ENCODE results near the gene RBMS2. TPM values are rescaled to one million over a fixed set of nuclear protein-coding genes. Genes with fewer than 3 reads are reported as not detected.

RBMS2 gene
- total RNA-seq, 1 donor from 2014 or later = 9.7 TPM

GRCh38 chr12:56629459-56630179, 108.0 kb downstream of the RBMS2 start:
- DNase-seq (ENCODE audit: low read depth) = peak; percentile 15

GRCh38 chr12:56630180-56630632, 108.6 kb downstream of the RBMS2 start, which contains the start of gene BAZ2A:
Gene BAZ2A (minus strand): TSS chr12:56630326. CDS start chr12:56617530, 12,796 bp downstream.
- DNase-seq (ENCODE audit: low read depth) = peak; percentile 90

- peak; percentile 34 for DNase-seq (ENCODE audit: low read depth)
These were observed 110.4 kb downstream of the RBMS2 start for GRCh38 chr12:56631790-56632700.

GRCh38 chr12:56632701-56633467, 111.3 kb downstream of the RBMS2 start:
- no peak for DNase-seq (ENCODE audit: low read depth)

- no peak for DNase-seq (ENCODE audit: low read depth)
These were observed 112.0 kb downstream of the RBMS2 start for GRCh38 chr12:56633468-56634241.

- no peak for DNase-seq (ENCODE audit: low read depth)
These were observed 112.7 kb downstream of the RBMS2 start for GRCh38 chr12:56634242-56634836.

- peak; percentile 85 for DNase-seq (ENCODE audit: low read depth)
These were observed 113.5 kb downstream of the RBMS2 start for GRCh38 chr12:56634837-56635791.

- peak; percentile 89 for DNase-seq (ENCODE audit: low read depth)
These were observed 114.4 kb downstream of the RBMS2 start for GRCh38 chr12:56635806-56636674.

- DNase-seq (ENCODE audit: low read depth) = peak; percentile 100
These were observed 115.3 kb downstream of the RBMS2 start for GRCh38 chr12:56636675-56637540.

GRCh38 chr12:56637621-56638020, 116.0 kb downstream of the RBMS2 start:
- DNase-seq (ENCODE audit: low read depth) = no peak

GRCh38 chr12:56641219-56641618, 119.6 kb downstream of the RBMS2 start:
- DNase-seq (ENCODE audit: low read depth) = no peak

GRCh38 chr12:56644654-56645053, 123.0 kb downstream of the RBMS2 start:
- peak; percentile 9 for DNase-seq (ENCODE audit: low read depth)

GRCh38 chr12:56645201-56645716, 123.6 kb downstream of the RBMS2 start:
- peak; percentile 43 for DNase-seq (ENCODE audit: low read depth)

All from myocyte (in vitro differentiated cells).